Activated CD4-positive, alpha-beta T cell treated with anti-CD3 and anti-CD28 coated beads, Interleukin-2, amount 50 U/mL, for 16 hours (primary cell): ENCODE measurements around the gene TCF25.
"Not testable (repeated sequence)": the region's sequence is repeated elsewhere in the genome, so short reads cannot be mapped to it uniquely, and the experiment has no call there.

ENCODE experiments used
- DNase-seq: peaks from one replicate; pipeline ENCODE4 v3.0.0-alpha.2; 2020

The TCF25 gene, protein sequence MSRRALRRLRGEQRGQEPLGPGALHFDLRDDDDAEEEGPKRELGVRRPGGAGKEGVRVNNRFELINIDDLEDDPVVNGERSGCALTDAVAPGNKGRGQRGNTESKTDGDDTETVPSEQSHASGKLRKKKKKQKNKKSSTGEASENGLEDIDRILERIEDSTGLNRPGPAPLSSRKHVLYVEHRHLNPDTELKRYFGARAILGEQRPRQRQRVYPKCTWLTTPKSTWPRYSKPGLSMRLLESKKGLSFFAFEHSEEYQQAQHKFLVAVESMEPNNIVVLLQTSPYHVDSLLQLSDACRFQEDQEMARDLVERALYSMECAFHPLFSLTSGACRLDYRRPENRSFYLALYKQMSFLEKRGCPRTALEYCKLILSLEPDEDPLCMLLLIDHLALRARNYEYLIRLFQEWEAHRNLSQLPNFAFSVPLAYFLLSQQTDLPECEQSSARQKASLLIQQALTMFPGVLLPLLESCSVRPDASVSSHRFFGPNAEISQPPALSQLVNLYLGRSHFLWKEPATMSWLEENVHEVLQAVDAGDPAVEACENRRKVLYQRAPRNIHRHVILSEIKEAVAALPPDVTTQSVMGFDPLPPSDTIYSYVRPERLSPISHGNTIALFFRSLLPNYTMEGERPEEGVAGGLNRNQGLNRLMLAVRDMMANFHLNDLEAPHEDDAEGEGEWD

DNA sequence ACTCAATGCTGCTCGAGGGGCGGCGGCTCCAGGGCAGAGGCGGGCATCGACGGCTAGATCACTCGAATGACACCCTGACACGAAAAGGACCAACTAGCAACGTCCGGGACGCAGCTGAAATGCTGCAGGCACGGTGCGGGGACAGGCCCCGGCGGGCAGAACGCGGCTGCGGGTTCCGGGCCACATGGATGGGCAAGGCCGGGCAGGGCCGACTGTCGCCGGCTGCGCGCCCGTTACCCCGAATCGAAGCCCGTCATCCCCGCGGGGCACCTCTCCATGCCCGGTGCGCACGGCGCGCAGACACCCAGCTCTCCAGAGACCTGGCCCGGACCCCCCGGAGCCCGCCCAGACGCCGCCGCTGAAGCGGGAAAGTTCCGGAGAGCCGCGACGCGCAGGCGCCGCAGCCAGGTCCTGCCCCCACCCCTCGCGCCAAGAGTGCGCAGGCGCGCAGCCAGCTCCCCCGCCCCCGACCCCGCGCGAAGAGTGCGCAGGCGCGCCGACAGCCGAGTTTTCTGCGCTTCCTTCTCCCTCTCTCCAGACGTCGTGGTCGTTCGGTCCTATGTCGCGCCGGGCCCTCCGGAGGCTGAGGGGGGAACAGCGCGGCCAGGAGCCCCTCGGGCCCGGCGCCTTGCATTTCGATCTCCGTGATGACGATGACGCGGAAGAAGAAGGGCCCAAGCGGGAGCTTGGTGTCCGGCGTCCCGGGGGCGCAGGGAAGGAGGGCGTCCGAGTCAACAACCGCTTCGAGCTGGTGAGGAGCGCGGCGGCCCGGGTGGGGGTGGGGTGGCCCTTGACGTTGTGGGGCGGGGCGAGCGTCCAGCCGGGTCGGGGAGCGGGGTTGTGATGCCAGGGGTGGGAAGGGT is at the start of gene TCF25:
Gene TCF25 (plus strand): TSS at position 484 of the 863 bp plus-strand sequence. CDS start 76 bp downstream, at position 560.
- DNase-seq: peak; percentile 90

DNA sequence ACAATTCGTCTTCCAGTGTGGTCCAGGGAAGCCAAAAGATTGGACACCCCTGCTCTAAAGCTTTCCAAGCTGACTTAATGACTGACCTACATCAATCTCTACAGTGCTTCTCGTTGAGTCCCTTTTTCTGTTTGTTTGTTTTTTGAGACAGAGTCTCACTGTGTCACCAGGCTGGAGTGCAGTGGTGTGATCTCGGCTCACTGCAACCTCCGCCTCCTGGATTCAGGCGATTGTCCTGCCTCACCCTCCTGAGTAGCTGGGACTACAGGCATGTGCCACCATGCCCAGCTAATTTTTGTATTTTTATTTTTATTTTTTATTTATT is 49.6 kb upstream of the TCF25 start:
- DNase-seq: not testable (repeated sequence)

DNA sequence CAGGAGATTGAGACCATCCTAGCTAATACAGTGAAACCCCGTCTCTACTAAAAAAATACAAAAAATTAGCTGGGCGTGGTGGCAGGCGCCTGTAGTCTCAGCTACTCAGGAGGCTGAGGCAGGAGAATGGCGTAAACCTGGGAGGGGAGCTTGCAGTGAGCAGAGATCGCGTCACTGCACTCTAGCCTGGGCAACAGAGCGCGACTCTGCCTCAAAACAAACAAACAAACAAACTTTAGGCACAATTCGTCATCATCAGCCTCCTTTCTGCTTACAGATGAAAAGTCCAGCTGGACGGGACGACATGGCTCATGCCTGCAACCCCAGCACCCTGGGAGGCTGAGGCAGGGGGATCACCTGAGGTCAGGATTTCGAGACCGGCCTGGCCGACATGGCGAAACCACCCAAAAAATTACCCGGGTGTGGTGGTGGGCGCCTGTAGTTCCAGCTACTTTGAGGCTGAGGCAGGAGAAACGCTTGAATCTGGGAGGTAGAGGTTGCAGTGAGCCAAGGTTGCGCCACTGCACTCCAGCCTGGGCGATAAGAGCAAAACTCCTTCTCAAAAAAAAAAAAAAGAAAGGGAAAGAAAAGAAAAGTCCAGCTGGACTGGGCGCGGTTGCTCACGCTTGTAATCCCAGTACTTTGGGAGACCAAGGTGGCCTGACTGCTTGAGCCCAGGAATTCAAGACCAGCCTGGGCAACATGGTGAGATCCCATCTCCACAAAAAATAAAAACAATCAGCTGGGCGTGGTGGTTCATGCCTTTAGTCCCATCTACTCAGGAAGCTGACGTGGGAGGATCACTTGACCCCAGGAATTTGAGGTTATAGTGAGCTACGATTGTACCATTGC is 46.6 kb upstream of the TCF25 start:
- DNase-seq: no peak

DNA sequence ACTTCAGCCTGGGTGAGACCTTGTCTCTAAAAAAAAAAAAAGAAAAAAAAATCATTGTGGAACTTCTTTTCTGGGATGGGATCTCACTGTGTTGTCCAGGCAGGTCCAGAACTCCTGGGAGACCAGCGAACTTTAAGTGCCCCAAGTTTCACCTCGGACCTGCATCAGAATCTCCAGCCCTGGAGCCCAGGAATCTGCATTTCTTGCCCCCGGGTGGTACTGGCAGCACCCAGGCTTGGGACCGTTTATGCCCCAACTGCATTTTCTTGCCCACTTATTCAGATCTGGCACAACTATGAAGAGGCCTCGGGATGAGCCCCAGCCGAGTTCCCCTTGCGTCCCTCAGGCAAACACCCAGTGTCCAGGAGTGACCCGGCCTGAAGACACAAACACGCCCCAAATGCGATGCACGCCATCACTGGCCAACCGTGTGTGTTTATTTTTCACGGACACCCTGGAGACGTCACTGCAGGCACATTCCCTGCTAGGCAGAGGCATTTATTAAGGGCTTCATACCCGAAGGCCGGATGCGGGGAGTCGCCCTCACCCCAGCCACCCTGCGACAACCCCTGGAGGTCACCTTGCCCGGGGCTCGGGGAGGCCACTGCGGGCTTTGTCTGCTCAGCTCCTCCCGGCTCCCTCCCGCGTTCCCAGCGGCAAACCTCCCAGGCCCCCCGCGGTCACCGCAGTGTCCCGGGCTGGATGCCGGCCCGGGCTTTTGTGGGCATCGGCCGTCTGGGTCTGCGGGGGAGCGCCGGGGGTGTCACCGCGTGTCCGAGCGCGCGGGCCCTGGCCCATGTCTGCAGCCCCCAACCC is 45.8 kb upstream of the TCF25 start:
- DNase-seq: no peak

DNA sequence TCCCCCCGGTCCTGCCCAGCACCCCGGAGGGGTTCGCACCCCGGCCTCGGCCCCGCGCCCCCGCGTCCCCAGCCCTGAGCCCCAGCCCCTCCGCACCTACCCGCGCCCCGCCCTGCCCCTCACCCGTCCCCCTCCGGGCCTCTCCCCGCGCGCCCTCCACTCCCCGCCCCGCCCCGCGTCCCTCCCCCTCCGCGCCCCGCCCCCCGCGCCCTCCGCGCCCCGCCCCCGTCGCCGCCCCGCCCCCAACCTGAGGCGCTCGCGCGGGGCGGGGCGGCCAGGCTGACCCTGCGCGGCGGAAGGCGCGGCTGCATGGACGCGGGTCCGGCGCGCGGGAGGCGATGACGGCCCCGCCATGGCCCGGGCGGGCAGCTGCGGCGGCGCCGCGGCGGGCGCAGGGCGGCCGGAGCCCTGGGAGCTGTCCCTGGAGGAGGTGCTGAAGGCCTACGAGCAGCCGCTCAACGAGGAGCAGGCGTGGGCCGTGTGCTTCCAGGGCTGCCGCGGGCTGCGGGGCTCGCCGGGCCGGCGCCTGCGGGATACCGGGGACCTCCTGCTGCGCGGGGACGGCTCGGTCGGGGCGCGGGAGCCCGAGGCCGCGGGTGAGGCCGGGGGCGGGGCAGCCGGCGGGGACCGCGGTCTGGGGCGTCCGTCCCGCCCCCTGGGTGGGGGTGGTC is 45.1 kb upstream of the TCF25 start, which contains the start of gene SPIRE2:
Gene SPIRE2 (plus strand): TSS at position 277 of the 671 bp plus-strand sequence. CDS start 76 bp downstream, at position 353.
- DNase-seq: peak; percentile 48

DNA sequence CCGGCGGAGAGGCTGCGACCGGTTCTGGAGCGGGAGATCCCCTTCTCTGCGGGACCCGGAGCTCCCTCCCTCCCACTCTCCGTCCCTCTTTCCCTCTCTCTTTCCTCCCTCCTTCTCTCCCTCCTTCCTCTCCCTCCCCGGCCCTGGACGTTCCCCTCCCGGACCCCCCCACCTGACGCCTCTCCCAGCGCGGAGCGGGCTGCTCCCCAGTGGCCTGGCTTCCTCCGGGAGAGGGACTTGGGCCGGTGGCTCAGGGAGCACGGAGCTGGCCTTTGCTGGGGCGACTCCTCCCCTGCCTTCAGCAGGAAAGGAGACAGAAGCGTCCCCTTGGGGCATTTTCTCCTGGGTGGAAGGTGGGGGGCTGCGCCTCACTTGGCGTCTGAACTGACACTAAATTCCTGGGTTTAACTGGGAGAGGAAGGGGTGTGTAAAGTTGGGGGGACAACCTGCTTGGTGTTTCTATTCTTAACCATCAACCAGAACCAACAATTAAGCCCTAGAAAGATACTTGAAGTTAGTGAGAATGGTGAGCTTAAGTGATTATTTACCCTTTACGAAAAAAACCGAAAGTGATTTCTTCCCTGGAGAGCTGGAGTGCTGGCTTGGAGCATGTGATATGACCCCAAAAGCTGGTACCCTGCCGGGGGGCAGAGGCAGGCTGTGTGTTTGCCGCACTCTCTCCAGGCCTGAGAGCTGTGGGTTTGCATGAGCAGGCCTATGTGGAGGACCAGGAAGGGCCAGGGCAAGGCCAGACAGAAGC is 44.3 kb upstream of the TCF25 start:
- no peak for DNase-seq

DNA sequence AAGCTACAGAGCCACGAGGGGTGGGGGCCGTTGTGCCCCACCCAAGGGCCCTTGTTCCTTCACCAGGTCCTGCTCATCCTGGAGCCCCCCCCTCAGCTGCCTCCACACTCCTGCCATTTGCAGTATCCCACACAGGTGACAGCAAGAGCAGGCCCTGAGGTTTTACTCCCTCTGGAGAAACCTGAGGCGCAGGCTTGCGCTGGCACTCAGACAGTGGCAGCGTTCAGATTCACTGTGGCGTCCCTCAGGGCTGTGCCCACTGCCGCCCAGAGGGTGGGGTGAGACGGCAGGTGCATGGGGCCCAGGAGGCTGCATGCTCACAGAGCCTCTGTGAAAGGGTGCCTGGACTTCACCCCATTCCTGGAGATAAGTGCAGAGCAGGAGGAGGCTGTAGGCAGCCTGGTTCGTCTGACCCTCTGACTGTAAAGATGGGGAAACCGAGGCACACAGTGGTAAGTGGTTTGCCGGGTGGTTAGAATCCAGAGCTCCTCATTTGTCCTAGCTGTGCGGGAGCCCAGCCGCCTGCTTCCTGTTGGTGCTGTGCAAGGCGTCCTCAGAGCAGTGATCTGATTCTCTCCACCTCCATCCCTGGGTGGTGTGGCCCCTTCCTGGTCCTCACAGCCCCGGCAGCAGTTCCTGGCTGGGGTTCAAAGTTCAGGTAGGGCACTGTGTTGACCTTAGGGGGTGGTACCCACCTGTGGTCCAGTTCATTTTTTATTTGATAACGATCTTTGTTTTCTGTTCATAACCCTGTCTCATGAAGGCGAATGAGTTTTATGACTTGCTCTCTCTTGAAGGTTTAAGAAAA is 43.6 kb upstream of the TCF25 start:
- no peak for DNase-seq

DNA sequence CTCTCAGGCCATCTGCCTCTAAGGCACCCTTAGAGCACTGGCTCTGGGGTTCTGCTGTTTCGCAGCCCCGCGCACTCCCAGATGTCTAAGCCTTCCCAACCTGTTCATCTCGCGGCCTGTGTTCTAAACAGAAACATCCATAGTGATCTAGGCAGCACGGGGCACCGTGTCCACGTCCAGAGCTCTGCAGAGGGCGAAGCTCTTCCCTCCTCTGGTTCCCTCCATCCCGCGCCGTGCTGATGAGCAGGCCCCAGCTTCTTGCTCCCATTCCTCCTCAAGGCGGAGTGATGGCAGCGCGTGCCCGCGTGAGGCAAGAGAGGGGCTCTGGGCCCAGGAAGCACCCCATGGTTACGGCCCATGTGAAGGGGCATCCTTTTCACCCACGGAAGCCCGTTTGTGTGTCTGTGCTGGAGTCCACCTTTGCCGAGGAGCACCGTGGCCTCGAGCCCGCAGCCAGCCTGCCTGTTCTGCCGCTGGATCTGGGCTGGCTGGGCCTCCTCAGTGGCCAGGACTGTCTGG is 41.5 kb upstream of the TCF25 start:
- DNase-seq: no peak

DNA sequence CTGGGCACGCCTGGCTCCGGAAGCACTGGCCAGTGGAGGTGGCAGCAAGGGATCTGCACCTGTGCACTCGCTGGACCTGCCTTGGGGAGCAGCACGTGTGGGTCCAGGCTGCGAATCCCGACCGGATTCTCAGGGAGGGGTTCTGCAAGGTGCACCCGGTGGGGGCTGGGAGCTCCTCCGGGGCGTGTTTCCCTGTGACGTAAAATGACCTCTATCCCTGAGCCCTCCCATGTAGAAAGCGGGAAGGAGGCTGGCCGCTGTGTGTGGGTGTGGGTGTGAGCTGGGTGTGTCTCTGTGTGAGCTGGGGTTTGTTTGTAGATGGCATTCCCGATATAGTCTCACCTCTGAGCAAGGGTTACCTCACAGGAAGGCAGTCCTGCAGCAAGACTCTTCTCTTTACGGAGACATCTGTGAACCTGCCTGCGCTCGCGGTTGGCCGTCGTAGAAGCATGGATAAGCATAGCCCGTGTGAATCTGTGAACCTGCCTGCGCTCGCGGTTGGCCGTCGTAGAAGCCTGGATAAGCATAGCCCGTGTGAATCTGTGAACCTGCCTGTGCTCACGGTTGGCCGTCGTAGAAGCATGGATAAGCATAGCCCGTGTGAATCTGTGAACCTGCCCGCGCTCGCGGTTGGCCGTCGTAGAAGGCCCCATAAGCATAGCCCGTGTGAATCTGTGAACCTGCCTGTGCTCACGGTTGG is 39.6 kb upstream of the TCF25 start:
- not testable (repeated sequence) for DNase-seq

DNA sequence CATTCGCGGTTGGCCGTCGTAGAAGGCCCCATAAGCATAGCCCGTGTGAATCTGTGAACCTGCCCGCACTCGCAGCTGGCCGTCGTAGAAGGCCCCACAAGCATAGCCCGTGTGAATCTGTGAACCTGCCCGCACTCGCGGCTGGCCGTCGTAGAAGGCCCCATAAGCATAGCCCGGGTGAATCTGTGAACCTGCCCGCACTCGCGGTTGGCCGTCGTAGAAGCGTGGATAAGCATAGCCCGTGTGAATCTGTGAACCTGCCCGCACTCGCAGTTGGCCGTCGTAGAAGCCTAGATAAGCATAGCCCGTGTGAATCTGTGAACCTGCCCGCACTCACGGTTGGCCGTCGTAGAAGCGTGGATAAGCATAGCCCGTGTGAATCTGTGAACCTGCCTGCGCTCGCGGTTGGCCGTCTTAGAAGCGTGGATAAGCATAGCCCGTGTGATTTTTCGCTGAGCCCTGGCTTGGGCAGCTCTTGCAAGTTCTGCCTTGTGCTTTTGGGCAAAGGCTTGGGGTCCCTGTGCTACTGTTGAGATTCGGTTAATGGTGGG is 38.5 kb upstream of the TCF25 start:
- not testable (repeated sequence) for DNase-seq

DNA sequence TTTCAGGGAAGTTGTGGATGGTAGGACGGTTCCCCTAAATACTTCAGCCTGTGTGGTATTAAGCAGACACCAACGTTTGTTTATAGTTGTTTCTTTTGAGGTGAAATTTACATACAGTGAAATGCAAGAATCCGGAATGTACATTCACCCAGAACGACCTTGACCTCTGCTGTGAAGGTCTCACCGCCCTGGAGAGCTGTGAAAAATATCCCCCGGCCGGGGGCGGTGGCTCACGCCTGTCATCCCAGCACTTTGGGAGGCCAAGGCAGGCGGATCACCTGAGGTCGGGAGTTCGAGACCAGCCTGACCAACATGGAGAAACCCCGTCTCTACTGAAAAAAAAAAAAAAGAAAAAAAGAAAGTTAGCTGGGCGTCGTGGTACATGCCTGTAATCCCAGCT is 36.9 kb upstream of the TCF25 start:
- DNase-seq: not testable (repeated sequence)

DNA sequence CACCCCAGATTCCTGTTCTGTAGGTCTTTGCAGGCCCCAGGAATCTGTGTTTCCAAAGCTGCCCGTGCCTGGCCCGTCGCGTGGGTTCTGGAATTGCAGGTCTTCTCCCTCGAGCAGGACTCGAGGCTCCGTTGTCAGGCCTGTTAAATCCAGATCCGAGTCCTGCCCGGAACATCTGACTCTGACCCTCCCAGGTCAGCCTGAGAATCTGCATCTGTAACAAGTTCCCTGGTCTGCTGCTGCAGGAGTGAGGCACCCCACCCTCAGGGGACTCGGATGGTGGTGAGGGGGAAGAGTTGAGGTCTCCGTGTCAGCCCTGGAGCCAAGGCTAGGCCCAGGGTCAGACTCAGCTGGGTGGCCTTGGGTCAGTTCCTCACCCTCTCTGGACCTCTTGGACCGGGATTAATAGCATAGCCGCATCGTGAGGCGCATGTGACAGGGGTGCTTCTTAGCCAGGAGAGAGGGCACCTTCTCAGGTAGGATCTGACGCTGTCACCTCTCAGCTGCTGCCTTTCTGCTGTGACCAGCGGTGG is 36.3 kb upstream of the TCF25 start:
- DNase-seq: no peak

DNA sequence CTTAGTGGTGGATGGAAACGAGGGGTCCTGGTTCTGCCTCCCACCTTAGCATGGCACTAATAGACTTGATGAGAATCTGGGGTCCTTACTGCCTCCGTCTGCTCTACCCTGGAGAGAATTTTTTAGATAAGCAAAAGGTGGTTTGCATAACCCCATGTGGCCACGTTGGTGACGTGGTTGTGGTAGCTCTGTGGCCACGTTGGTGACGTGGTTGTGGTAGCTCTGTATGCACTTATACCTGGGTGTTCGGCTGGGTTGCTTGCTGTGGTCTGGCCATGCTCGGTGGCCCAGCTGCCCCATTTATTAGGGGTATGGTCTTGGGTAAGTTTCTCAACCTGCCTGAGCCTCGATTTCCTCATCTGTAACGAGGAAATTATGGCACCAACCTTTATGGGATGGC is 32.1 kb upstream of the TCF25 start:
- peak; percentile 65 for DNase-seq

DNA sequence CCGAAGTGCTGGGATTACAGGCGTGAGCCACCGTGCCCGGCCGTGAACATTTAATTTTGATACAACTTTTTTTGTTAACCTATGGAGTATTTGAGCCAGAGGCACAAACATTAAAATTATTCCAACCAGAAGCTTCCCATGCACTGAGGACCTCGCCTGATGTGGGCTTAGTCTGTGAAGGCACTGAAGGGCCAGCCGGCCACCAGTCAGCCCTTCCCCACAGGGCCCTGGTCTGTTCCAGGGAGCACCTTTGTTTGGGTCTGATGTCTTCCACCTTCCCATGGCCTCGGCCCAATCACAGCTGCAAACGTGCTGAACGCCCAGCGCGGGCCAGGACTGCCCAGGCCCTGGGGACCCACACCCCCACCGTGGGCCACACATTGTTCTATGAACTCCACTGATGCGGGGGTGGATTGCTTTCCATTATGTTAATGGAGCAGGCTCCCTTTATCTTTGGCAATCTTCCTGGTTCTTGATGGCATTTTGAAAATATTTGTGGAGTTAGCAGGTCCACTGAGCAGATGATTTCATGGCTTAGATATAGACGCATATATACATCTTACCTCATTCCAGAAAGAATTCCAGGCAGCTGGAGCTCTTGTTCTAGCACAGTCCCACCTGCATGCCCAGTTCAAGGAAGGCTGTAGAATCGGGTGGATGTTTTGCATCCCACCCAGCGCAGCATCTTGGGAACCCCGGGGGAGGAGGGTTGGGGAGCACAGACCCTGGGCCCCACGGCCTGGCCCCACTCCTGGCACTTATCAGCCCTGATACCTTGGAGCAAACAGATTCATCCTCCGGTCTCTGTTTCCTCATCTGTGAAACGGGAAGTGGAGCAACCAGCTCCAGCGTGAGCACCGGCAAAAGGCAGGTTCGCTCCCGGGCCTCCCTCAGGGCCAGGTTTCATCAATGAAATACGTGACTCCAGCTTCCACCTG is 30.7 kb upstream of the TCF25 start:
- DNase-seq: no peak

DNA sequence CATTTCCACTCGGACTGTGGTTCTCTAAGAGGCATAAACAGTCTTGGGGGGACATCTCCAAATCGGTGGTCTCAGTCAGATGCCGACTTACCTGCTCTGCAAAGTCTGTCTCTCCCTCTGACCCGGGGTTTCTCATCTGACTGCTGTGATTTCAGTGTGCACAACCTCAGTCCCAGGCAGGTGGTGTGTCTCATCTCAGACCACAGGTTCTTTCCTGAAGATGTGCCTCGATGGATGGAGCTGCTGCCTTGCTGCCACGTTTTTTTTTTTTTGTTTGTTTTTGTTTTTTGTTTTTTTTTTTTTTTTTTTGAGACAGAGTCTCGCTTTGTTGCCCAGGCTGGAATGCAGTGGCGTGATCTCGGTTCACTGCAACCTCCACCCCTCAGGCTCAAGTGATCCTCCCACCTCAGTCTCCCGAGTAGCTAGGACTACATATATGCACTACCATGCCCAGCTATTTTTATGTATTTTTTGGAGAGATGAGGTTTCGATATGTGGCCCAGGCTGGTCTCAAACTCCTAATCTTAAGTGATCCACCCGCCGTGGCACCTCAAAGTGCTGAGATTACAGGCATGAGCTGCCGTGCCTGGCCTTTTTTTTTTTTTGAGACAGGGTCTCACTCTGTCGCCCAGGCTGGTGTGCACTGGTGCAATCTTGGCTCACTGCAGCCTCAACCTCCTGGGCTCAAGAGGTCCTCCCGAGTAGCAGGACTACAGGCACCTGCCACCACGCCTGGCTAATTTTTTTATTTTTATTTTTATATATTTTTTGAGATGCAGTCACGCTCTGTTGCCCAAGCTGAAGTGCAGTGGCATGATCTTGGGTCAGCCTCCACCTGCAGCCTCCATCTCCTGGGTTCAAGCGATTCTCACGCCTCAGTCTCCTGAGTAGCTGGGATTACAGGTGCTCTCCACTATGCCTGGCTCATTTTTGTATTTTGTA is 29.7 kb upstream of the TCF25 start:
- no peak for DNase-seq
